ENCODE measurements around the gene GNPTG.

The GNPTG gene

DNA sequence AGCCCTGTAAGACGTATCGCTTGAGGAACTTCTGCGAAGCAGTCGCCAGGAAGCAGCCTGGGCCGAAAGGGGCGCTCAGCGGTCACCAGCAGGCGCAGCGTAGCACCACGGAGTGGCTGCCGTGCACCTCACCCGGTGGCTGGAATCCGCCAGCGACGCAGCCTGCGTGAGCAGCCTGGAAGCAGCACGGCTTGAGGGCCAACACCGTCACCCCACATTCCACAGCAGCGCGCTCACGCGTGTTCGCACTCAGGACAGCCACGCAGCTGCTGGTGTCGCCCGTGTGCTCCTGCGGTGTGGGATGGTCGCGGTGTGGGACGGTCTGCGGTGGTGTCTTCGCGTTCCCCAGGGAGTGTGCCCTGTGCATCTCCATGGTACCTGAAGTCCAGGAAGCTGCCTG lies 32.7 kb upstream of the GNPTG start:
- TF ChIP-seq, protein P1, sequence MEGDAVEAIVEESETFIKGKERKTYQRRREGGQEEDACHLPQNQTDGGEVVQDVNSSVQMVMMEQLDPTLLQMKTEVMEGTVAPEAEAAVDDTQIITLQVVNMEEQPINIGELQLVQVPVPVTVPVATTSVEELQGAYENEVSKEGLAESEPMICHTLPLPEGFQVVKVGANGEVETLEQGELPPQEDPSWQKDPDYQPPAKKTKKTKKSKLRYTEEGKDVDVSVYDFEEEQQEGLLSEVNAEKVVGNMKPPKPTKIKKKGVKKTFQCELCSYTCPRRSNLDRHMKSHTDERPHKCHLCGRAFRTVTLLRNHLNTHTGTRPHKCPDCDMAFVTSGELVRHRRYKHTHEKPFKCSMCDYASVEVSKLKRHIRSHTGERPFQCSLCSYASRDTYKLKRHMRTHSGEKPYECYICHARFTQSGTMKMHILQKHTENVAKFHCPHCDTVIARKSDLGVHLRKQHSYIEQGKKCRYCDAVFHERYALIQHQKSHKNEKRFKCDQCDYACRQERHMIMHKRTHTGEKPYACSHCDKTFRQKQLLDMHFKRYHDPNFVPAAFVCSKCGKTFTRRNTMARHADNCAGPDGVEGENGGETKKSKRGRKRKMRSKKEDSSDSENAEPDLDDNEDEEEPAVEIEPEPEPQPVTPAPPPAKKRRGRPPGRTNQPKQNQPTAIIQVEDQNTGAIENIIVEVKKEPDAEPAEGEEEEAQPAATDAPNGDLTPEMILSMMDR (IDR thresholded peaks at IDR 0.05; ENCODE audit: borderline replicate concordance, insufficient read depth, low read depth, low read length): no peak

DNA sequence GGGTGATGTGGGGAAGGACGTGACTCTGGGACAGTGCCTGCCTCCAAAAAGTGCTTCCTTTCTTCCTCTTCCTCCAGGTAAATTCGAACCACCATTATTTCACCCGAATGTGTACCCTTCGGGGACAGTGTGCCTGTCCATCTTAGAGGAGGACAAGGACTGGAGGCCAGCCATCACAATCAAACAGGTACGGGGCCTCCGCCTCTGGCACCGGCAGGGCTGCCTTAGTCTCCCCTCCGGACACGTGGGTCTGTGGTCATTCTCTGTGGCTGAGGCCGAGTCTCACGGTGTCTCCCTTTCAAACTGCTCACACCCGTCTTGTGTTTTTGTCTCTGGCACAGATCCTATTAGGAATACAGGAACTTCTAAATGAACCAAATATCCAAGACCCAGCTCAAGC lies 31.6 kb upstream of the GNPTG start:
- TF ChIP-seq, protein P1 (IDR thresholded peaks at IDR 0.05; ENCODE audit: borderline replicate concordance, insufficient read depth, low read depth, low read length): no peak
- H3K4me3 ChIP-seq (ENCODE audit: low read depth, low read length): no peak overlapping the region

More for the DNA sequence above, 32.7 kb upstream of the GNPTG start:
- H3K4me3 ChIP-seq (ENCODE audit: low read depth, low read length): no peak overlapping the region

DNA sequence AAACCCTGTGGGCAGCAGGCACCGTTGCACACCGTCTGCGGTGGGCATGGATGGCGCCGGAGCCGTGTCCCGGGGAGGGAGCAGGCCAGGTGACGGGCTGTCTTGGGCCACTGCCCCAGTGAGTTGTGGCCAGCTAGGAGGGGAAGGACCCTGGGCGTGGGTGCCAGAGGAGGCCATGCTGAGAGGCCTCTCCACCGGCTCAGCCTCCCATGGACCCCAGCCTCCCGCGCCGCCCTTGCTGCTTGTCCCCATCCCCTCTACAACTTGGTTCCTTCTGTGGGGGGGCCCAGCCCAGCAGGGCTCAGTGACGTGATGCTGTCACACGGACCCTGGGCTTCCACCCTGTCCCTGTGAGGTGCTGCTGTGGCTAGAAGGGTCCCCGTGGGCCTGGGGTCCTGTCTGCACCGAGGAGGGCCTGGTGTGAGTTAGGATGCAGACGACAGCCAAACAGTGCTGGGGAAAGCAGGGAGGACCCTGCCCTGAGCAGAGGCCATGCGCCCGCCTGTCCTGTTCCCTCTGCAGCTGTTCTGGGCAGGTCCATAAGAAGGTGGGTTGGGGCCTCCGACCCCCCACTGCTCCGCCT lies 31.0 kb upstream of the GNPTG start:
- TF ChIP-seq, protein P1 (IDR thresholded peaks at IDR 0.05; ENCODE audit: borderline replicate concordance, insufficient read depth, low read depth, low read length): no peak
- no peak overlapping the region for H3K4me3 ChIP-seq (ENCODE audit: low read depth, low read length)

DNA sequence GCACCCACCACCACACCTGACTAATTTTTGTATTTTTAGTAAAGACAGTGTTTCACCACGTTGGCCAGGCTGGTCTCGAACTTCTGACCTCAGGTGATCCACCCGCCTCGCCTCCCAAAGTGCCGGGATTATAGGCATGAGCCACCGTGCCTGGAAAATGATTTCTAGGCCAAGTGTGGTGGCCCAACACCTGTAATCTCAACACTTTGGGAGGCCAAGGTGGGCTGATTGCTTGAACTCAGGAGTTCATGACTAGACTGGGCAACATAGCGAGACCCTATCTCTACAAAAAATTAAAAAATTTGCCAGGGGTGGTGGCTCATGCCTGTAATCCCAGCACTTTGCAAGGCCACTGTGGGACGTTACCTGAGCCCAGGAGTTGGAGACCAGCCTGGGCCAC lies 29.3 kb upstream of the GNPTG start:
- TF ChIP-seq, protein P1 (IDR thresholded peaks at IDR 0.05; ENCODE audit: borderline replicate concordance, insufficient read depth, low read depth, low read length): no peak

DNA sequence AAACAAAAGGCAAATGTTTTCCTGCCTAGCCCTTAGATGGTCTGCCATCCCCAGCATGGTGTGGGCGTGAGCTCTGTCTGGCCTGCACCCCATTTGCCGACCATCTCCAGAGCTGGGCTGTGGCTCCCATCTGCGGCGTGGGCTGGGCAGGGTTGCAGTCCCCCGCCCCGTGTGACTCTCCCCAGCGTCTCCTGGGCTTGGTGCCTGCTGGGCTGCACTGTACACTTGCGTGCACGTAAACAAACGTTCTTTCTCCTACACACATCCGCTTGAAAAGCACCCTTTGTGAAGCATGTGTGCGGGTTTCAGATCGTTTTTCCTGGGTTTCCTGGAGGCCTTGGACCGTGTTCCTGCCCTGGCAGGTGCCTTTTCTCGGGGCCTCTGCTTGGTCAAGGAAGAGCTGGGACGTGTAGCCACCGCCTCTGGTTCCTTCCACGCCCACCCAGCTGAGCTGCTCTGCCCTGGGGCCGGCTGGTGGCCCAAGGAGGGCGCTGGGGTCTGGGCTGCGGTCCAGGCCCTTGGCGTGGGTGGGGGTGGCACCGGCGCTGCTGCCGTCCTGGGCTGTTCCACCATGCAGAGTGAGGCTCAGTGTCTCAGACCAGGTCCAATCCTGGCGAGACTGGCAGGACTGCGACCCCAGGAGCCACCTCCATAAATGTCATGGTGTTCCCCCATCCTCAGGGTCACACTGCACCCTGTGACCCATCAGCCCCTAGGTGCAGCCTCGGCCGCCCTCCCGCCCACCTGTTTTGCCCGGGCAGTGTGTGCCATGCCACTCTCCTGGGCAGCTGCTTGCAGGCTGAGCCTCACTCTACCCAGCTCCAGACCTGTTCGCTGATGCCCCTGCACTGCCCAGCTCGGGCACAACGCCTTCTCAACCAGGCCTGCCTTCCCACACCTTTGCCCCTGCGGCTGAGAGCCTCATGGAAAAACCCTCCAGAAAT lies 28.2 kb upstream of the GNPTG start:
- TF ChIP-seq, protein P1 (IDR thresholded peaks at IDR 0.05; ENCODE audit: borderline replicate concordance, insufficient read depth, low read depth, low read length): no peak
- no peak overlapping the region for H3K4me3 ChIP-seq (ENCODE audit: low read depth, low read length)

More for the DNA sequence above, 29.3 kb upstream of the GNPTG start:
- no peak overlapping the region for H3K4me3 ChIP-seq (ENCODE audit: low read depth, low read length)

DNA sequence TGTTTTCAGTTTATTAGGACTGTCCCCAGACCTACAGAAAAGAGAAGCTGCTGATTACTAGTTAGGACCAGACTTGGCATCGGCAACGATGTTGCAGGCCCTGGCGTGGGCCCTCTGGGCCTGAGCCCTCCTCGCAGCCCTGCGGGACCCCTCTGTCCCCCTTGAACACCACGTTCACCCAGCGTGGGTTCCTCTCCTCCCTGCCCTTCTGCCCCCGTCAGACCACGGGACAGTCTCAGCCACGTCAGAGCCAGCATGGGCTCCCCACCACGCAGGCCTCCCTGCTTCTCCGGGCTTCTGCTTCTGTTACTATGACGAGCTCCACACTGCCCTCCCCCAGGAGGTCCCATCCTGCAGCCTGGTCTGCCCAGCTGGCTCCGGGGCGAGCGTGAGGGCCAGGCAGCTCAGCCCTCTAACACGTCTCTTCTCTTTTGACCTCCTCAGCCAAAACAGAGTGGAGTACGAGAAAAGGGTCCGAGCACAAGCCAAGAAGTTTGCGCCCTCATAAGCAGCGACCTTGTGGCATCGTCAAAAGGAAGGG lies 27.4 kb upstream of the GNPTG start:
- no peak overlapping the region for H3K4me3 ChIP-seq (ENCODE audit: low read depth, low read length)
- TF ChIP-seq, protein P1 (IDR thresholded peaks at IDR 0.05; ENCODE audit: borderline replicate concordance, insufficient read depth, low read depth, low read length): no peak

All from GM12875 (cell line).